NCI-H2029 (cell line): Measurements from ENCODE around the gene SLC12A7.
"Not testable (repeated sequence)": the region's sequence is repeated elsewhere in the genome, so short reads cannot be mapped to it uniquely, and the experiment has no call there.

Source experiments
- DNase-seq: peaks from one replicate; lab custom pipeline; 2025; lab: John Stamatoyannopoulos, UW

Gene SLC12A7

GRCh38 chr5:1062761-1063568 is 48.9 kb downstream of the SLC12A7 start:
- no peak for DNase-seq

DNA sequence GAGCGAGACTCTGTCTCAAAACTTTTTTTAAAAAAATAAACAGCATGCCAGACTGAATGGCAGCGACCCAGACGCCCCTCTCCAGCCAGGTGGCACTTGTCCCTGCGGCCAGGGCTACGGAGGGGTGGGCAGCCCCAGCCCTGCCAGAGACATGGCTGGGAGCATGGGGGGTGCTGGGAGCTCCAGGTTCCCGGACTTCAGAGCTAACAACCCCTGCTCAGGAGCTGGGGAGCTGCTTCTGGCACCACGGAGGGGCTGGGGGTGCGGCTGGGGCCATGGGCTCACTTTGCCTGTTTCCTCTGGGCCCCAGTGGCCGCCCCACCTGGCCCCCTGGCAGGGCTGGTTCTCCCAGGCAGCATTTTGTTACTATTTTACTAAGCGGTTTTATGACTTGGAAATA is 49.9 kb downstream of the SLC12A7 start:
- DNase-seq: no peak

DNA sequence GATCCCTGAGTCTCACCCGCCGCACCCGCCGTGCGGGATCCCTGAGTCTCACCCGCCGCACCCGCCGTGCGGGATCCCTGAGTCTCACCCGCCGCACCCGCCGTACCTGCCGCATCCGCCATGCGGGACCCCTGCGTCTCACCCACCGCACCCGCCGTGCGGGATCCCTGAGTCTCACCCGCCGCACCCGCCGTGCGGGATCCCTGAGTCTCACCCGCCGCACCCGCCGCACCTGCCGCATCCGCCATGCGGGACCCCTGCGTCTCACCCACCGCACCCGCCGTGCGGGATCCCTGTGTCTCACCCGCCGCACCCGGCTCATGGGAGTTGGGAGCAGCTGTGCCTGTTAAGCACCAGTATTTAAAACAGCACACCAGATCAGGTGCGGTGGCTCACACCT is 50.6 kb downstream of the SLC12A7 start:
- DNase-seq: not testable (repeated sequence)

GRCh38 chr5:1060535-1060981 is 51.3 kb downstream of the SLC12A7 start:
- no peak for DNase-seq

- no peak for DNase-seq
These were observed 52.0 kb downstream of the SLC12A7 start for GRCh38 chr5:1059884-1060263.

DNA sequence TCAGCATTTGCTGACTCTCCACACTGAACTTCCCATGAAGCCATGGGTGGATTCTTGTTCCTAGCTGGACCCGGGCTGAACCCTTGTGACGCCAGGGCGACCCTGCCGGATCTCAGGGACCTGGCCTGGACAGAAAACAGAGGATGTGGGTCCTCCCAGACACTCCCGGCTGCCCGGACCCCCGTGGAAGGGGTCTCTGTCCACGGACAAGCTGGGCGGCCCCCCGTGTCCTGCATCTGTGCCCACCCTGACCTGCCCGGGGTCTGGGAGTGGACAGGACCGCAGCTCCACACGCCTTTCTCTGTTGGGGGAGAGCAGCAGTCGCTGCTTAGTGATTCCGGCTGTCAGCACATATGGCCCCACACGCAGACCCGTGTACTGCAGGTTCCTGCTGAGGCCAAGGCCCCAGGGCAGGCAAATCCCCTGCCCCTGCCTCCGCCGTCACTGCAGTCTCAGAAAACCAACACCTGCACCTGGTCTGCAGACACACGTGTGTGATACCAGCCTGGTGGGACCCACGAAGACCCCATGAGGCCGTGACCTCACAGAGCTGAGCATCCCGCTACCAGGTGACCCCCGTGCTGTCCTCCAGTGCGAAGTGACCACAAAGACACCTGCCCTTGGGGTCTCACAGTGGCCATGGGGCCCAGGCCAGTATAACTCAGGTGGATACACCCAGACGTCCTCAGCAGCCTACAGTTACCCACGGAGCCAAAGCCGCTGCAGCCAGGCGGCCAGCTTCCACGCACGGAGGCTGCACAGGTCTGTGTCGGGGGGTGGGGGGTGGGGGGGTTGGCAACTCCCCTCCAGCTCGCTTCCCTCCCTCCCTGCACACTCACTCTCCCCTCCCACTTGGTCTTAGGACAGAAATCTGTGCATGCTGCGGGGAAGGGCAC is 52.6 kb downstream of the SLC12A7 start:
- DNase-seq: no peak

- no peak for DNase-seq
These were observed 53.5 kb downstream of the SLC12A7 start for GRCh38 chr5:1058083-1058945.

DNA sequence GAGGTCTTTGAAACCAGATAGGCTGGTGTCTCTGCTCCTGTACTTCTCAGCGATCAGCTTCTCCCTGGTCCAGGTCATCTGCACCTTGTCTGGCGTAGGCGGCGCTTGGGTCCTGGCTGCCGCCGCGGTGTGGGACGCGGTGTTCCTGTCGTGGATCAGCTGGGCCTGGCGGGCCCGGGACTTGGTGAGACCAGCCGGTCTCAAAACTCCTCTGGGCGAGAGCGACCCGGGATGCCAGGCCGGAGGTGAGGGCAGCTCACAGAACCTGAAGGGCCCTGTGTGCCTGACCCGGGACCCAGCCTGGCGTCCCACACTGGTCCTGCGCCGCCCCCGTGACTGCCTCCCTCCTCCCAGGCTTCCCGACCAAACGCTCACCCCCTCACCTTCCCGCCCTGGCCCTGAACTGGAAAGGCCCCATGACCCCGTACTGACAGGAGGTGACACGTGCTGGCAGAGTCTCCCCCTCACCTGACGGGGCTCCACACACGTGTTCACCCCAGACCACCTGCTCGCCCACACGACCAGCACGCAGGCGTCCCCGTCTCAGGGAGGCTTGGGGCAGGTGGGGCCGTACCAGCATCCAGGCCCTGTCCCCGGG is 54.3 kb downstream of the SLC12A7 start:
- DNase-seq: no peak

DNA sequence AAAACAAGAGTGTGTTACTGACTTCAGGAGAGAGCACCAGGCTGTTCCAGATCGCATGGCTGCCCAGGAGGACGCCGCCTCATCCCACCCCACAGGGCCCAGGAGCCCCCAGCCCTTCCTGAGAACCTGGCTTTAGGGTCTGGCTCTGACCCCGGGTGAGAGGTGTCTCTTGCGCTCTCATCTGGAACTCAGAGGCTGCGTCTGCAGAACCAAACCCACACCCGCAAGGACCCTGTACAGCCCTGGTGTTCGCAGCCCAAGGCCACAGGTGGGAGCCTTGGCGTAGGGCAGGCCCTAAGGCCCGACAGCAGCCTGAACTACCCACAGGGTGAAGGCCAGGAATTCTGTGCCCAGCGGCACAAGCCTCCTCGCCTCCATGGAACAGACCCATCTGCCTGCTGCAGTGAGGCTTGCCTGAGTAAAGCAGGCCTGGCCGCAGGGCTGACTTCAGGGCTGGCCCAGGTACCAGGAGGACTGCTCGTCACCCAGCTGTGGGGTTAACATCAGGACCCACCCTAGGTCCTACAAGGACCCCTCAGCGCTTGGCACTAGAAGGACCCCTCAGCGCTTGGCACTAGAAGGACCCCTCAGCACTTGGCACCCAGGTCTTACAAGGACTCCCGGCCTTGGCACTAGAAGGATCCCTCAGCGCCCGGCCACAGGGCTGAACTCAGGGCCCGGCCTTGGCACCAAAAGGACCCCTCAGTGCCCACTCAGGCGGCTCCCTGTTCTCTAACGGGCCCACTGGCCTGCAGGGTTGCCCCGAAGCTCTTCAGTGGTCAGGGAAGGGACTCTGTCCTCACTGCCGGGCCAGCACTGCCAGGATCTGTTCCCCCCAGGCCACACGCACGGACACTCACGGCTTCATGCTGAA is 55.0 kb downstream of the SLC12A7 start:
- DNase-seq: no peak

DNA sequence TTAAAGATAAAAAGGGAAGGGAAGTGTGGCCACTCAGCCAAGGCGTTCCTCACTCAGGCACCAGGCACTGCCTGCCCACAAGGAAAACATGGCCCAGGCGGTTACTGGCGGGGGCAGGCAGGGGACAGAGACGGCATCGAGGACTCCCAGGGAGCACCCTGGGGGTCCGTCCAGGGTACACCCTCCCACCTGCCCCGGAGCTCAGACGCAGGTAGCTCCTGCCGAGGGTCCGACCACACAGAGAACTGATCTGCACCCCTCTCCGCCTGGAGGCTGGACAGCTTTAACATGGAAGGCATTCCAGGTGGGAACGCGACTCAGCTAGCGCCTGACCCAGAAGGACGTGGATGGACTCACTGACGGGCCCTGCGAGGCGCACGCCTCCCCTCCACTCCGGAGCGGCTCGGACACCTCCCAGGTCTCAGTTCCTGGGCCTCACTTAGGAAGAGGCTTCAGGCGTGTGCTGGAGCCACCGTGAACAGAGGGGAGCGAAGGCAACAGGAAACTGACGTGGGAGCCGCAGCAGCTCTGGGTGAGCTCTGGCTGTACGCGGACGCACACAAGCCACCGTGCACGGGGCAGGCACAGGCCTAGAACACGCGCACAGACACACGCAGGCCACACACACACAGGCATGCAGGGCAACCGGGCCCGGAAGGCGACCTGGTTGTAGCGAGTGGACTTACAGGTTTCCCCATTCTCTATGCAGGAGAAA is 55.8 kb downstream of the SLC12A7 start:
- no peak for DNase-seq

DNA sequence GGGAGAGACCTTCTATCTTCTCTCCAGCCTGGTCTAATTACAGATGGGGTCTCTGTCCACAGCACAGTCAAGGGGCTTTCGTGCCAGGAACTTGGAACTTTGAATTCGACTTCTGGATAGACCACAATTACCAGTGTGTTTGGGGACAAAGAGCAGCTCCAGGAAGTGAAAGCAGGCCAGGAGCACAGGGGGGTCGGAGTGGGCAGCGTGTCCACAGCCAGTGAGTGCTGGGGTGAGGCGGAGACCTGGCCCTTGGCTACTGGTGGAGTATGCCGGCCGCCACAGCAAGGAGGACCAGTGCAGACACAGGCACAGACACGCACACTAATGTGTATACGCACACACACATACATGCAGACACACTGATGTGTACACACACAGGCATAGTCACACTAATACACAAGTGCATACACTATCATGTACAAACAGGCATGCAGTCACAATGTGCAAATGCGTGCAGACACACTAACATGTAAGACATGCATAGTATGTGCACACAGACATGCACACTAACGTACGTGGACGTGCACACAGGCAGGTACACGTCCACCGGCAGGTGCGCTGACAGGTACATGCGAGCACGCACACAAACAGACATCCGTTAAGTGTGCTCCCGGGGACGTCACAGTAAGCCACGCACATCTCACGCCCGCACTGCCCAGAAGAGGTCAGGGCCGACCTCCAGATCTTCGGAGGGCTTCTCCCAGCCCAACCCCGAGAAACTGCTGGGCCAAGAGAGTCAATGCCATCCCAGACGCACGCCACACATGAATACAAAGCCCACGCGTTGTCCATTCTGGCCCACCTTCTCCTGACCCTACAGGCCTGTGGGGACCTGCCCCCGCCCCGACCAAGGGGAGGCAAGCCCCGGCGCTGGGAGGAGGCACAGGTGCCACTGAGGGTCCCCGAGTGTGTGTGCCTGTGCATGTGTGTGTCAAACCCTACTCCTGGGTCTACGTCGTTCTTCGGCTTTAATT is 56.8 kb downstream of the SLC12A7 start:
- DNase-seq: no peak

GRCh38 chr5:1054018-1054798 is 57.7 kb downstream of the SLC12A7 start:
- no peak for DNase-seq

DNA sequence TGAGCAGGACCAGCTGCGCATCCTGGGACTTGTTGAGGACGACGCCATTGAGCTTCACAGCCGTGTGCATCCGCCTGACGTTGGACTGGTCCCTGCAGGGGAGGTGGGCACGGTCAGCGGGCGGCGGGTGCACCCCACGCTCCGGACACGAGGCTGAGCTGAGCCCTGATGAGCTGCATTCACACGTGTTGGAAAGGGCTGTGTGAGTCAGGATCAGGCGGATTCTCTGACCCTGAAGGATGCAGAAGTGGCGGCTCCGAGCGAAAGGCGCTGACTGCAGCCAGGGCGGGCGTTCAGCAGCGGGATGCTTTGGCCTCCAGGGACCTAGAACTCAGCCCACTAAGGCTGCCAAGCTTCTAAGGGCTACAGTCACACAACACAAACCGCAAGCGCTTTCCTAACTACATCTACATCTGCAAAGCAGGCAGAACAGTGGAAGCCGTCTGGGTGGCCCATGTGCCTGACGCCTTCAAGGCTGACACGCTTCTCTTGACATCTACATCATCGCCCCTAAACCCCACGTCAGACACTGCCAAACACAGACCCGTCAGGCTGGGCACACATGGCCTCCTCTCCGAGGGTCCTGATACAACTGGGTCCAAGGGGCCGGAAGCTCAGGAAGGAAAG is 58.4 kb downstream of the SLC12A7 start:
- no peak for DNase-seq

- DNase-seq: no peak
These were observed 59.0 kb downstream of the SLC12A7 start for GRCh38 chr5:1052641-1053390.

GRCh38 chr5:1052076-1052475 is 59.8 kb downstream of the SLC12A7 start:
- DNase-seq: no peak

DNA sequence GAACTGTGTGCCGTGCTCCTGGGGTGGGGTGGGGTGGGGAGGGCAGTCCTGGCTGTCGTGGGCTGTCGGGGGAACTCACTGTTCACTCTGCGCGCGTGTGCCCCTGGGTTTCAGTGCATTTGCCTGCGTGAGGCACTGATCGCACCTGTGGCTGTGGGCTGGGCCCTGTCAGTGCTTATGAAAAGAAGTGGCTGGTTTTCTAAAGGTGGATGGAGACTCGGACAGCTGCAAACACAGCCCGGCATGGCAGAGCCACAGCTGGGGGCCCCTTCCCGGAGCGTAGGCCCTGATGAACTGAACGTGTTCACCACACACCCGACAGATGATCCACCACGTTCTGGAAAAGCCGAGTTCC is 60.5 kb downstream of the SLC12A7 start:
- no peak for DNase-seq
